NOMO-1 treated with dmso at 0.1 percent for 144 hours (cell line): ENCODE data around the gene ZNF425.
A peak's percentile ranks its signal among the peaks of the same experiment; 100 is the strongest.
"Not testable (repeated sequence)": the region's sequence is repeated elsewhere in the genome, so short reads cannot be mapped to it uniquely, and the experiment has no call there.

Experiments
- DNase-seq: peaks from one replicate; lab custom pipeline; 2025; ENCODE audit not compliant: unreplicated experiment; lab: John Stamatoyannopoulos, UW

ZNF425 gene

DNA sequence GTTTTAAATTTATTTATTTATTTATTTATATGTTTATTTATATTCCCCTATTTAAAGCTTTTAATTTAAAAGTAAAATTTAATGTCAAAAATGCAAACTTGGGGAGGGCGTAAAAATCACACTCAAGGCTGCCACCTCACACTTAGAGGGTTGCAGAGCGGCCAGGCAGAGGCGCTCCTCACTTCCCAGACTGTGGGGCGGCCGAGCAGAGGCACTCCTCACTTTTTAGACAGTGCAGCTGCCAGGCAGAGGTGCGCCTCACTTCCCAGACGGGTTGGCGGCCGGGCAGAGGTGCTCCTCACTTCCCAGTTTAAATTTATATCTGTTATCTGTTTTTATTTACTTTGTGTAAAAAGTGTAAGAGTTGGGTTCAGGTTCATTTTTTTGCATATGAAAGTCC lies 10.0 kb upstream of the ZNF425 start:
- DNase-seq: no peak

DNA sequence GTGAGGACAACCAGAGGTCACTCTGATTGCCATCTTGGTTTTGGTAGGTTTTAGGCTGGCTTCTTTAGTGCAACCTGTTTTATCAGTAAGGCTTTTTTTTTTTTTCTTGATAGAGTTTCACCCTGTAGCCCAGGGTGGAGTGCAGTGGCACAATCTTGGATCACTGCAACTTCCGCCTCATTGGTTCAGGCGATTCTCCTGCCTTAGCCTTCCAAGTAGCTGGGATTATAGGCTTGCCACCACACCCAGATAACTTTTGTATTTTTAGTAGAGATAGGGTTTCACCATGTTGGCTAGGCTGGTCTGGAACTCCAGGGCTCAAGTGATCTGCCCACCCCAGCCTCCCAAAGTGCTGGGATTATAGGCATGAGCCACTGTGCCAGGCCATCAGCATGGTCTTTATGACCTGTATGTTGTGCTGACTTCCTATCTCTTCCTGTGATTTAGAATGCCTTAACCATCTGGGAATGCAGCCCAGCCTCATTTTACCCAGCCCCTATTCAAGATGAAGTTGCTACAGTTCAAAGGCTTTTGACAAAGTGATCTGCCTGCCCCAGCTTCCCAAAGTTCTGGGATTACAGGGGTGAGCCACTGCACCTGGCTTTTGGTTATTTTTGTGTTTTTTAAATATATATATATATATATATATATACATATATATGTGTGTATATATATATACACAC lies 7.0 kb upstream of the ZNF425 start:
- DNase-seq: no peak

DNA sequence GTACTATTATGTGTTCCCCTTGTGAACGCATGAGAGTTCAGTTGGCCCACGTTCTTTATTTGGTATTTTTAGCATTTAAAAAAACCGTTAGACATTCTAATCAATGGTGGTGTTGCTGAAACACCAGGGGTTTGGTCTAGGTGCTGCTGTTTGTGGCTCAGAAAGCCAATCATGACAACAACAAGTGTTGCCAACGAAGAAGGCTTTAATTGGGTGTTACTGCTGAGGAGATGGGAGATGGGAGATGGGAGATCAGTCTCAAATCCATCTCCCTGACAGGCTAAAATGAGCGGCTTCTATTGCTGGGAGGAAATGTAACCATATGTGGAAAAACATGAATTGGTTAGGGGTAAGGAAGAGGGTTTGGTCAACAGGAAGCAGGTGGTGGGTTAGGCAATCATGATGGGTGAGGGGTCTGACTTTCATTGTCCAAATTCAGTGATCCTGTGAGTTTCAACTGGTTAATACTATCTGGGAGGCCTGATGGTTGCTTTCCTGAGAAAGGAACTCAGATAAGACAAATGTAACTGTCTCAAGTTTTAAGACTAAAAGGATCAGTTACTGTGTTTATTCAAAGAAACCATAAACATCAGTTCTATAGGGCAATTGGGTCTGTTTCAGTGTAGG lies 4.6 kb upstream of the ZNF425 start:
- no peak for DNase-seq

DNA sequence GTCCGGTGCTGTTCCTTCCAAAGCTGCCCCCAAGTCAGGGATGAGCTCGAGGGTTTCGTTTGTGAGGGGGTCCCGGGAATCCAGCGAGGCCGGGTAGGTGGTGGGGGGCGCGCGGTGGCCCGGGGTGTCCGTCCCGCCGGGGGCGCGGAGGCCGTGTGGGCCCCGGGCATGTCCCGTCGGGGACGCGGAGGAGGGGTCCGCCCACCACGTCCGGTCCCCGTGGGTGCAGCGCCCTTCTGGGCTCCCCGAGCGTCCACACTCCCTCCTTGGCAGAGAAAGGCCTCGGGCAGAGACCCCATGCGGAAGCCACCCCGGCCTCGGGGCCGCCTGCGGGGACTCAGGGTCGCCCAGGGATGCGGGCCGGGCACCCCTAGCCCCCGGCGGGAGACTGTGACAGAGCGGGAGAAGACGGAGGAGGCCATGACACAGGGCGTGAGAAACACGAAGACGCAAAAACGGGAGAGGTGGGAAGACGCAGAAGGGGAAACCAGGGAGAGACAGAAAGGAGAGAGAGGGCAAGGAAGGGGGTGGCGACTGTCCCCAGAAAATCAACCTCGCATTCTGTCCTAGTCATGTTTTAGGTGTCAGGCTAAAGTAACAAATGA lies 640 bp upstream of the ZNF425 start:
- DNase-seq: no peak

DNA sequence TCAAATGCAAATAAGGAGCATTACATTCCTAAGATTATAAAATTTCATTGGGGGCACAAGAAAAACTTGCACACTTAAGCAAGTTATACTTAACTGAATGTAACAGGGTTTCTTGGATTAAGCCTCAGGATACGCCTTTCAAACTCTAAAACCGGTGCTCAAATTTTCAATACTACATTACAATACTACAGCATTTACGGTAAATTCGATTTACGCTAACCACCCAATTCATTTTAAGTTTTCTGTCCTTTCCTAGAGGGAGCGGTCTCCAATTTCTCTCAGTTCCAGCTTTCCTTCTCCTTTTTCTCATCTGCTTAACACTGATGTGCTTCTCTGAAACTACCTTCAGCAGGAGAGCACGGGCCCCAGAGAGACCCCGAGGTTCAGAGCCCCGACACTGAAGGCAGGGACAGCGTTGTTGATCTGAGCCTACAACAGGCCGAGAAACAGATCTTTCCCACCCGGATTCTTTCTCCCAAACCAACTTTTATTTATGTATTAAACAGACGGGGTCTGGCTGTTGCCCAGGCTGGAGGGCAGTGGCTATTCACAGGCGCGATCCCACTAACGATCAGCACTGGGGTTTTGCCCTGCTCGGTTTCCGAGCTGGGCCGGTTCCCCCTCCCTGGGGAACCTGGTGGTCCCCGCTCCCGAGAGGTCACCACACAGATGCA lies 798 bp downstream of the ZNF425 start:
- DNase-seq: no peak

DNA sequence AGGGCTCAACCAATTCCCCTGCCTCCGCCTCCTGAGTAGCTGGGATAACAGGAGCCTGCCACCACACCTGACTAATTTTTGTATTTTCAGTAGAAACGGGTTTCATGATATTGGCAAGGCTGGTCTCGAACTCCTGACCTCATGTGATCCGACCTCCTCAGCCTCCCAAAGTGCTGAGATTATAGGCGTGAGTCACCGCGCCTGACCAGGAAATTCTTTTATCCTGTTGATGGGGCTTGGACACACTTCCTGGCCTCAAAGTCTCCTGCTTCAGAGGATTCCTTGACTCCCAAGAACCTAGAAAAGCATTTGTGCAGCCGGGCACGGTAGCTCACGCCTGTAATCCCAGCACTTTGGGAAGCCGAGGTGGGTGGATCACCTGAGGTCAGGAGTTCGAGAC lies 16.2 kb downstream of the ZNF425 start:
- DNase-seq: no peak

DNA sequence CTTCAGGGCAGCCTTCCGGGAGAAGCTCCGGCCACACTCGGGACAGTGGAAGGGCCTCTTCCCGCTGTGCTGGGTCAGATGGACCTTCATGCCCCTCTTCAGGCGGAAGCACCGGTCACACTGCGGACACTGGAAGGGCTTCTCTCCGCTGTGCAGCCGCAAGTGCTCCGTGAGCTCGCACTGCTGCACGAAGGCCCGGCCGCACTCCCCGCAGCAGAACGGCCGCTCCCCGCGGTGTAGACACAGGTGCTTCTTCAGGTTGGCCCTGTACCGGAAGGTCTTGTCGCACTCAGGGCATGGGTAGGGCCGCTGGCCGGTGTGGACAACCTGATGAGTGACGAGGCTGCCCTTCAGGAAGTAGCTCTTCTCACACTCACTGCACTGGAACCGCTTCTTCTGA lies 21.4 kb downstream of the ZNF425 start:
- no peak for DNase-seq

DNA sequence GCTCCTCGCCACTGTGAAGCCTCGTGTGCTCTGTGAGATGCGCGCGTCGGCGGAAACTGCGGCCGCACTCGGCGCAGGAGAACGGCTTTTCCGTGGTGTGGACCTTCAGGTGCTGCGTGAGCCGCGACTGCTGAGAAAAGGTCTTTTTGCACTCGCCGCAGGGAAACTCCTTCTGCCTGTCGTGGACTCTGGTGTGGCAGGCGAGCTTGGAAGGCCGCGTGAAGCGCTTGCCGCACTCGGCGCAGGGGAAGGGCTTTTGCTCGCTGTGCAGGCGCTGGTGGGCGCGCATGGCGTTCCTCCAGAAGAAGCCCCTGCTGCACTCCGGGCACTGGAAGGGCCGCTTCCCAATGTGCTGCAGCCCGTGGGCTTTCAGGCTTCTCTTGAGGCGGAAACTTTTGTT lies 21.9 kb downstream of the ZNF425 start:
- DNase-seq: no peak

DNA sequence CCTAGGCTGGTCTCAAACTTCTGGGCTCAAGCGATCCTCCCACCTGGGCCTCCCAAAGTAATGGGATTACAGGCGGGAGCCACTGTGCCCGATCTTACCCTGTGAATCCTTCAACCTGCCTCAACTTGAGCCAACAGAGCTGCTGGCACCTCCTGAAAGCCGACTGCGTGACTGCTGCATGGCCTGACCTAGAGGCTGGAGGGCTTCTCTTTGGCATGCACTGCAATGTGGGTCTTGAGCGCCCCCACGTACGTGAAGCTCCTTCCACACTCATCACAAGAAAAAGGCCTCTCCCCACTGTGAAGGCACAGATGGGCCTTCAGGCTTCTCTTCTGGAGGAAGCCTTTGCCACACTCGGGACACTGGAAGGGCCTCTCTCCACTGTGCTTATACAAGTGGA lies 22.7 kb downstream of the ZNF425 start:
- DNase-seq: no peak

DNA sequence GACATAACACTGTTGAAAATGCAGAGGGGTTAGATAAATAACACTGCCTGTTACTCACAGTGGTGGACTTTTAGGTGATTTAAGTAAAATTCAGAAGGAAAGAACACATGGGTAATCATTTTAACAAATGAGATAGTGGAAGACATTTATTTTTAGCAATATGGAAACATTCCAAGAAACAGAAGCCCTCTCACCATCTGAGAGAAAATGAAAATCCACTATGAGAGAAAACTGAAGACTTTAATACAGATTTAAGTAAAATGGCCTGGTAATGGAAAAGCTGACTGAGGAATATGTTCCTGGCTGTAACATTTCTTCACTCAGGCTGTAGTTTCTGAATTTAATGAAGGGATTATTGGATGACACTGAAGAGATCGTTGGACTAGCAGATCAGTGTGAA lies 23.5 kb downstream of the ZNF425 start:
- no peak for DNase-seq

DNA sequence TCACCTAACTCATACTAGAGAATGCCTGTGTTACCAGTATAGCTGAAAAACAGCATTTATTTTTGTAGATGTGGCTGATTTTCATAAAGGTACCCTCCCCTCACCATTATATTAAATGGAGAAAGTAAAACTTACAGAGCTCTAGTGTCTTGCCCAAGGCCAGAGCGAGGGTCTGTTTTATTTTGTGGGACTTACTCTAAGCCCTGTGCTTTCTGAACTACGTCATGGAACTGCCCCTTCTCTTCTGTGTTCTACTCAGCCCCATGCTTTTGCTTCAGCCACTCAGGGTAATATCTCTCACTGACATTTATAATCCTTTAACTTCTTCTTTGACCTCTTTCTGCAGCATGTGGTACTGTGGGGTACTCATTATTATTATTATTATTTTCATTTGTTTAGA lies 25.3 kb downstream of the ZNF425 start:
- no peak for DNase-seq

DNA sequence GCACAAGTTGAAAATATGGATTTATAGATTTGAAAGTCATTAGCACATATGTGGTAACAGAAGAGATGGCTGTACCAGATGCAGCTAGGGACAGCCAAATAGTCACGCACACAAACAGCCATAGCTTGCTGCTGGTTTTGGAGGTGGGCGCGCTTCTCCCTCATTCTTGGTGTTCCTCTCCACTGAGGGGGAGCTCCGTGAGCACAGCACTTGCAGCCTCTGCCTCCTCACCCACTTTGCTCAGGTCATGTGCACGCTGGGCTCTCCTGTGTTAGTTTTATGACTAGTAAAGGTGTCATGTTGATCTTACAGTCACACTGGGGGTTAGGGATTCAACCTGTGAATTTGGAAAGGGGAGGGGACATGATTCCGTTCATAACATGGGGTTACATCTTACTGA lies 27.1 kb downstream of the ZNF425 start:
- no peak for DNase-seq

DNA sequence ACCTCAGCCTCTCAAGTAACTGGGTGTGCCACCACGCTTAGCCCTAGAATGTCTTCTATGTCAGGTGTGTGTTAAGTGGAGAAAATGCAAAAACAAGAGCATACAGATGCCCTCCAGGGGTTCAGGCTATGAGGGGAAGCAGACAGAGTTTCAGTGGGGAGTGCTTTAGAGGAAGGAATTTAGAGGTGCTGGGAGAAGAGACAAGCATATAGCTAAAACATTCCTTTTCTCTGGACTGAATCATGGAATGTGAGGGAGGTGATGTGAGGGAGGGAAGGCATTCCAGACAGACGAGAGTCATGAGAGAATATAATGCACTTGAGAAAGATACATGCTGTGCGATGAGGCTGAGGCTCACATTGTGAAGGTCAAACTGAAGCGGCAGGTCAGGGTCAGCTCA lies 29.0 kb downstream of the ZNF425 start:
- DNase-seq: no peak

DNA sequence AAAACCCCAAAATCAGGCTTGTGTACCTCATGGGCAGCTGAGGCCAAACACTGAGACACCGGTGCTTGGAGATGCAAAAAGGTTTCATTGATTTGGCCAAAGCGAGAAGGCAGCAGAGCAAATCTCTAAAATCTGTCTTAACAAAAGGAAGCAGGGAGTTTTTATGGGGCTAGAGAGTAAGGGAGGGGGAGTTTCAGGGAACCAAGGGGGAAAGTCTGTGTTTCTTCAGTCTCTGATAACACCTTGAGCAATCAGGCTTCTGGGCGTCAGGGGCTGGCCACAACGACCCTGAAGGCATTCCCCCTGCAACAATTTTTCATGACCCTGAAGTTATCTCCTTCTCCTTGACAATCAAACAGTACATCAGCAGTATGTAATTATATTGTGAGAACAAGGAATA lies 32.9 kb downstream of the ZNF425 start:
- no peak for DNase-seq

DNA sequence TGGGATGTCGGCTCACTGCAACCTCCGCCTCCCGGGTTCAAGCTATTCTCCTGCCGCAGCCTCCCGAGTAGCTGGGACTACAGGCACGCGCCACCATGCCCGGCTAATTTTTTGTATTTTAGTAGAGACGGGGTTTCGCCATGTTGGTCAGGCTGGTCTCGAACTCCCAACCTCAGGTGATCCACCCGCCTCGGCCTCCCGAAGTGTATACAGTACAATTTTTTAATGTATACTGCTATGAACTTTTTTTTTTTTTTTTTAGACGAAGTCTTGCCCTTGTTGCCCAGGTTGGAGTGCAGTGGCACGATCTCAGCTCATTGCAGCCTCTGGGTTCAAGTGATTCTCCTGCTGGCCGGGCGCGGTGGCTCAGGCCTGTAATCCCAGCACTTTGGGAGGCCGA lies 33.9 kb downstream of the ZNF425 start:
- not testable (repeated sequence) for DNase-seq

DNA sequence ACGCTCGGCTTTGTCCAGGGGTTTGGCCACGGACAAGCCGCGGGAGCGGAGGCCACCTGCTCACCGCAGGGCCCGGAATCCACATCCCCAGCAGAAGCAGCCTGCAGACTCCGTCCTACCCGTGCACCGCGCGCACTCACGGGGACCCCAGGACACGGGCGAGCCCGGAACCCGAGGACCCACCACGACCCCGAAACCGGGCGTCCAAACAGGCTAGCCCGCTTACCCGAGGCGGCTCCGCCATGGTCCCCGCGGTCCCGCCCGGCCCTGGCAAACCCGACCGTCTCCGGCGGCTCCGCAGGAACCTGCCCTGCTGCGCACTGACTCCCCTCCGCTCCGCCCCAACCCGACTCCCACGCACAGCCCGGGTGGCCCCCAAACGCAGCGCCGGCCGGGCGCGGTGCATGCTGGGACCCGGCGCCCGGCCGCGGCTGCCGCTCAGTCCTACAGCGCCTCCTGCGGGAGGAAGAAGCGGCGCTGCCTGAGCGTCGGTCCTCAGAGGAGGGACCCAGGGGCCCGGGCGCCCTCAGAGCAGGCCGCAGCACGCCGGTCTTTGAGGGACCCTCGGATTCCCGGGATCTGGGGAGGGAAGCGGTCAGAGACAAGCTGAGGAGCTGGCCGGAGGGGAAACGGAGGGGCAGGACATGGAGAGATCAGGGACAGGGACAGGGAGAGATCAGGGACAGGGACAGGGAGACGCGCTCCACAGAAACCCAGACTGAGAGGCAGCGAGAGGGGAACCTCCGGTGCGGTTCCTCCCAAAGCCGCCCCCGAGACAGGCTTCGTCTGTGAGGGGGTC lies 35.5 kb downstream of the ZNF425 start, which contains the start of gene ZNF786:
ZNF786 (minus strand) TSS at position 322 of the 799 bp plus-strand sequence; CDS start at position 244, 78 bp downstream.
- DNase-seq: peak; percentile 63

DNA sequence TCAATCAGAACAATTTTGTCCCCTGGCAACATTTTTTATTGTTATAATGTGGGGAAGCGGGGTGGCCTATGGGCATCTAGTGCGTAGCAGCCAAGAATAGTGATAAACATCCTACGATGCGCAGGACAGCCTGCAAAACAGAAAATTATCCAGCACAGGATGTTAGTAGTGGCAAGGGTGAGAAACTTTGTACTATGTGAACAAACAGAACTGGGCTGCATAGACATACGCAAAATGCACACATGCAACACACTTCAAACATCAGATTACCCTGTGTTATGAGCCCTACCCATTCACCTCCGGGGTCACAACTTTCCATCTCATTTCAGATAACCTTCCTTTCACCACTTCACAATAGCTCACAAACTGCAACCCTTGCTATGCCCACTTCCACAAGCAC lies 38.7 kb downstream of the ZNF425 start:
- no peak for DNase-seq

DNA sequence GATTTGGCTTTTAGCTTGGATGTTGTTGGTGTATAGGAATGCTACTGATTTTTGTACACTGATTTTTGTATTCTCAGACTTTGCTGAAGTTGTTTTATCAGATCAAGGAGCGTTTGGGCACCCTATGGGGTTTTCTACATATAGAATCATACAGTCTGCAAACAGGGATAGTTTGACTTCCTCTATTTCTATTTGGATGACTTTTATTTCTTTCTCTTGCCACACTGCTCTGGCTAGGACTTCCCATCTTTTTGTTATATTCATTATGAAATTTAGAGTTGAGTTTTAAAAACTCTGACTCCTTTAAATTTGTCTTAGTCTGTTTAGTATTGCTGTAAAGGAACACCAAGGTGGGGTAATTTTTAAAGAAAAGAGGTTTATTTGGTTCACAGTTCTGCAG lies 40.3 kb downstream of the ZNF425 start:
- DNase-seq: no peak

DNA sequence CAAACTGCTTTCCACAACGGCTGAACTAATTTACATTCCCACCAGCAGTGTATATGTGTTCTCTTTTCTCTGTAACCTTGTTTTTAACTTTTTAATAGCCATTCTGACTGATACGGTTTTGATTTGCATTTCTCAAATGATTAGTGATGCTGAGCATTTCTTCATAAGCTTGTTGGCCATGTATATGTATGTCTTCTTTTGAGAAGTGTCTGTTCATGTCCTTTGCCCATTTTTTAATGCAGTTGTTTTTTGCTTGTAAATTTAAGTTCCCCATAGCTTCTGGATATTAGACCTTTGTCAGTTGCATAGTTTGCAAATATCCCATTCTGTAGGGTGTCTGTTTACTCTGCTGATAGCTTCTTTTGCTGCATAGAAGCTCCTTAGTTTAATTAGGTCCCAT lies 41.7 kb downstream of the ZNF425 start:
- no peak for DNase-seq

DNA sequence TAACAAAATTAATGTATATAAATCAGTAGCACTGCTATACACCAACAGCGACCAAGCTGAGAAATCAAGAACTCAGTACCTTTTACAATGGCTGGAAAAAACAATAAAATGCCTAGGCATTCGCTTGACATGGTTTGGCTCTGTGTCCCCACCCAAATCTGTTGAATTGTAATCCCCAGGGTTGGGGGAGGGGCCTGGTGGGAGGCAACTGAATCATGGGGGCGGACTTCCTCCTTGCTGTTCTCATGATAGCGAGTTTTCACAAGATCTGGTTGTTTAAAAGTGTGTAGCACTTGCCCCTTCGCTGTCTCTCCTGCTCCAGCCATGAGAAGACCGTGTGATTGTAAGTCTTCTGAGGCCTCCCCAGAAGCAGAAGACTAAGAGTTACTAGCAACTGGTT lies 44.2 kb downstream of the ZNF425 start:
- DNase-seq: no peak

DNA sequence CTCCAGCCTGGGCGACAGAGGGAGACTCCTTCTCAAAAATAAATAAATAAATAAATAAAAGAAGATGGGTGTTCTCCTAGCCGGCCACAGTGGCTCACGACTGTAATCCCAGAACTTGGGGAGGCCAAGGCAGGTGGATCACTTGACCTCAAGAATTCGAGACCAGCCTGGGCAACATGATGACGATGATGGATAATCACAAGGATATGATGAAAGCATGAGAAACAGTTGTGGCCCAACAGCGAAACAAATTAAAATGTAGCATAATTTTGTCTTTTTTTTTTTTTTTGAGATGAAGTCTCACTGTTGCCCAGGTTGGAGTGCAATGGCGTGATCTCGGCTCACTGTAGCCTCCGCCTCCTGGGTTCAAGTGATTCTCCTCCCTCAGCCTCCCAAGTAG lies 48.5 kb downstream of the ZNF425 start:
- DNase-seq: no peak
